GM12878 (cell line): ENCODE results near the gene PARVA. TPM values are rescaled to one million over a fixed set of nuclear protein-coding genes. Genes with fewer than 3 reads are reported as not detected.

Source experiments
- ATAC-seq: fragments of 200-7000 bp; cut with Tn5 transposase; 3 replicates; pipeline ENCODE4 v1.9.1; 2020; ENCODE audit warnings: mild to moderate bottlenecking, moderate library complexity
- BruUV-seq: library from RNA; stranded (reverse); fragments of 400-500 nt; replicated peaks from 2 replicates; lab custom pipeline; 2021; lab: Mats Ljungman, UMichigan
- CTCF ChIA-PET: fragments of 300-600 bp; sonication (Branson Sonifier 250); formaldehyde crosslinking; extraction: SDS; loops from one replicate; lab custom pipeline; 2021; ENCODE audit warnings: inconsistent platforms; lab: Yijun Ruan, JAX
- POLR2A ChIA-PET: fragments of 350-600 bp; formaldehyde crosslinking; extraction: SDS; loops from one replicate; lab custom pipeline; 2021; ENCODE audit warnings: inconsistent platforms; lab: Charles Lee
- RAD21 ChIA-PET: fragments of 300-600 bp; sonication (Branson Sonifier 250); formaldehyde crosslinking; loops from one replicate; lab custom pipeline; 2023; ENCODE audit warnings: antibody characterized with exemption; ENCODE audit not compliant: unreplicated experiment; lab: Charles Lee
- SMC1A ChIA-PET: fragments of 300-600 bp; sonication (Branson Sonifier 250); formaldehyde crosslinking; loops from one replicate; lab custom pipeline; 2023; ENCODE audit not compliant: unreplicated experiment, uncharacterized antibody; lab: Charles Lee
- DNase-seq: peaks from one replicate; pipeline ENCODE4 v3.0.0-alpha.2; 2011; ENCODE audit warnings: low read depth, low spot score
- FAIRE-seq: peaks from 3 replicates; lab custom pipeline; 2011; peaks lifted over from hg19 to GRCh38; lab: Jason Lieb, UNC
- H2AFZ ChIP-seq: 2 replicates; pipeline ENCODE4 v1.6.0; 2011; ENCODE audit warnings: low read depth, low read length, control low read depth; ENCODE audit not compliant: control insufficient read depth
- H3K27ac ChIP-seq: 2 replicates; pipeline ENCODE4 v1.5.1; 2011; ENCODE audit warnings: control low read depth; ENCODE audit not compliant: control insufficient read depth, insufficient read depth
- H3K27me3 ChIP-seq, 2 experiments: replicated peaks in 1 of 2; 2 replicates each; pipeline versions ENCODE4 v1.6.0 to v1.6.1; 2011; ENCODE audit warnings: low read length in 1 of 2; ENCODE audit not compliant: control insufficient read depth in 2 of 2, insufficient read depth in 2 of 2
- H3K36me3 ChIP-seq, 2 experiments: 2 replicates each; pipeline ENCODE4 v1.5.1; 2011; ENCODE audit warnings: low read length in 1 of 2; ENCODE audit not compliant: control insufficient read depth in 2 of 2, insufficient read depth in 2 of 2
- H3K4me1 ChIP-seq: 2 replicates; pipeline ENCODE4 v1.6.1; 2011; ENCODE audit warnings: mild to moderate bottlenecking, low read length, moderate library complexity, mixed read lengths; ENCODE audit not compliant: control insufficient read depth, insufficient read depth
- H3K4me2 ChIP-seq: 2 replicates; pipeline ENCODE4 v1.6.0; 2011; ENCODE audit warnings: control low read depth; ENCODE audit not compliant: control insufficient read depth, insufficient read depth
- H3K4me3 ChIP-seq: fragments of 200-600 bp; sonication (generic); 2 replicates; pipeline ENCODE4 v1.5.1; 2016
- H3K79me2 ChIP-seq: 2 replicates; pipeline ENCODE4 v1.6.0; 2011; ENCODE audit warnings: low read length; ENCODE audit not compliant: control insufficient read depth, insufficient read depth
- H3K9ac ChIP-seq: 2 replicates; pipeline ENCODE4 v1.8.0; 2011; ENCODE audit warnings: low read length, control low read depth, mixed read lengths; ENCODE audit not compliant: control insufficient read depth, insufficient read depth
- H3K9me3 ChIP-seq: replicated peaks from 3 replicates; pipeline ENCODE4 v1.5.1; 2011; ENCODE audit warnings: mild to moderate bottlenecking, low read length; ENCODE audit not compliant: control insufficient read depth, insufficient read depth
- H4K20me1 ChIP-seq: 2 replicates; pipeline ENCODE4 v1.6.0; 2011; ENCODE audit not compliant: control insufficient read depth, insufficient read depth
- ETV6 ChIP-seq, 2 experiments: fragments of 450-650 bp in 1 of 2; IDR thresholded peaks in 1 of 2; conservative IDR thresholded peaks in 1 of 2; 2 replicates each; pipeline ENCODE4 v1.6.1; 2014; ENCODE audit warnings: antibody characterized with exemption in 1 of 2, borderline replicate concordance in 1 of 2, low read depth in 1 of 2, mild to moderate bottlenecking in 1 of 2, moderate library complexity in 1 of 2
- JUNB ChIP-seq: IDR thresholded peaks from 2 replicates; pipeline ENCODE4 v1.6.1; 2016; ENCODE audit warnings: antibody characterized with exemption, mild to moderate bottlenecking
- MTA2 ChIP-seq: fragments of 450-650 bp; IDR thresholded peaks from 2 replicates; pipeline ENCODE4 v1.6.1; 2016; ENCODE audit warnings: low read depth, mild to moderate bottlenecking, moderate library complexity
- MYB ChIP-seq: fragments of 150-350 bp; IDR thresholded peaks from 2 replicates; pipeline ENCODE4 v1.6.1; 2014; ENCODE audit warnings: mild to moderate bottlenecking, low read depth, low read length, borderline replicate concordance
- MYC ChIP-seq: IDR thresholded peaks from 2 replicates; pipeline ENCODE4 v1.6.1; 2011; ENCODE audit warnings: mild to moderate bottlenecking, low read length, moderate library complexity, inconsistent platforms; ENCODE audit not compliant: insufficient read depth, insufficient replicate concordance, insufficient read length, severe bottlenecking
- POU2F2 ChIP-seq: IDR thresholded peaks from 3 replicates; pipeline ENCODE4 v1.6.1; 2011; ENCODE audit warnings: low read depth, mild to moderate bottlenecking, low read length, borderline replicate concordance
- STAT3 ChIP-seq: IDR thresholded peaks from 2 replicates; pipeline ENCODE4 v1.6.1; 2011; ENCODE audit warnings: low read depth, low read length, improper control_type of control experiment
- SUPT20H ChIP-seq: IDR thresholded peaks from 2 replicates; pipeline ENCODE4 v1.6.1; 2011; ENCODE audit warnings: low read depth, mild to moderate bottlenecking, low read length, moderate library complexity, borderline replicate concordance; ENCODE audit not compliant: control insufficient read depth
- ZBTB40 ChIP-seq: fragments of 450-650 bp; IDR thresholded peaks from 2 replicates; pipeline ENCODE4 v1.6.1; 2016; ENCODE audit warnings: mild to moderate bottlenecking, moderate library complexity, borderline replicate concordance
- ZNF217 ChIP-seq: fragments of 450-650 bp; IDR thresholded peaks from 2 replicates; pipeline ENCODE4 v1.6.1; 2017; ENCODE audit warnings: antibody characterized with exemption, mild to moderate bottlenecking
- WGBS: methylation state at CpG from one replicate; pipeline ENCODE4 v1.1.6; 2016; ENCODE audit warnings: low lambda C conversion rate; ENCODE audit not compliant: insufficient replicate concordance, insufficient coverage; ENCODE audit errors: missing lambda C conversion rate; 5-methylcytosine and 5-hydroxymethylcytosine counted together
- in situ Hi-C: fragments of 300-500 bp; cut with MboI; formaldehyde crosslinking; loops from 9 replicates; pipeline ENCODE4 v1.14.3; 2018; ENCODE audit warnings: mixed read lengths
- intact Hi-C: fragments of 100-400 bp; cut with micrococcal nuclease; formaldehyde crosslinking; loops from one replicate; pipeline ENCODE4 v1.14.2; 2022; ENCODE audit not compliant: unreplicated experiment
- polyA plus RNA-seq, 11 experiments: library from polyadenylated mRNA; depleted of rRNA in 4 of 11; unstranded in 6 of 11; stranded (reverse) in 5 of 11; fragments of >200 nt; fragmentation: Nextera tagmentation in 4 of 11; fragmentation: Illumina TruSeq in 1 of 11; extraction: Ambion mirVana in 4 of 11; extraction: Trizol in 1 of 11; gene quantifications; 1 replicate in 1 of 11; 2 replicates in 10 of 11; pipeline versions ENCODE4 v1.2.1 to v1.2.3, GENCODE V29; 2011 to 2016; ENCODE audit warnings: inconsistent platforms in 2 of 11, missing spikeins in 2 of 11, low read depth in 1 of 11
- total RNA-seq, 4 experiments: library from RNA; depleted of rRNA in 3 of 4; stranded (reverse); fragments of >200 nt in 3 of 4; fragmentation: Illumina TruSeq in 1 of 4; extraction: Trizol in 1 of 4; gene quantifications; 2 replicates each; pipeline versions ENCODE4 v1.2.1 to v1.2.3, GENCODE V29; 2013 to 2021

PARVA gene
- total and polyA plus RNA-seq, 10 of the 15 experiments (the other 5 are each of a cell fraction or from before 2014, with no cell fraction given), result 0.01 to 0.44 (median 0.03) TPM; not detected in 7

- POLR2A ChIA-PET, result no interaction called here
- RAD21 ChIA-PET, result no interaction called here
These were observed 73.9 kb downstream of the PARVA start for GRCh38 chr11:12451179-12451814.

More at GRCh38 chr11:12451179-12451814, 73.9 kb downstream of the PARVA start:
- in situ Hi-C loops (no loop called here), intact Hi-C loops (no loop called here)
- FAIRE-seq, result no peak
- DNase-seq, result no peak
- Histone ChIP-seq H3K36me3 (no peaks in the 10 kb centered on the region), H2AFZ (no peak overlapping the region), H3K27me3 (peaks cover 0 to 1% of the 10 kb centered on the region in 2 experiments; a peak in 1 of 4 replicates), H3K4me2 (no peak overlapping the region), H3K9me3 (no peaks in the 10 kb centered on the region), H3K4me1 (no peaks in the 10 kb centered on the region), H3K9ac (no peak overlapping the region), H4K20me1 (no peaks in the 10 kb centered on the region), H3K27ac (no peak overlapping the region), H3K79me2 (no peaks in the 10 kb centered on the region), H3K4me3 (no peak overlapping the region)
- ChIA-PET SMC1A (interaction anchor here (0.6 kb wide), 1 partner anchor 178 kb away, joined by 5 read pairs; no protein-coding TSS in a partner anchor), CTCF (no interaction called here)
- no TSS peak for BruUV-seq
- WGBS, result 3% methylated on average over 2 of the region's 2 CpGs
- no peak for ATAC-seq
- no peak for TF ChIP-seq ZNF217
- TF ChIP-seq MYB, result no peak
- no peak for TF ChIP-seq SUPT20H
- TF ChIP-seq ETV6 (conservative IDR thresholded peaks at IDR 0.05 in 1 of 2, IDR thresholded peaks at IDR 0.05 in 1 of 2; ENCODE audit: borderline replicate concordance in 1 of 2, low read depth in 1 of 2), result no peak
- no peak for TF ChIP-seq POU2F2
- TF ChIP-seq JUNB, result no peak
- TF ChIP-seq STAT3, result no peak
- TF ChIP-seq MYC, result no peak
- no peak for TF ChIP-seq ZBTB40
- TF ChIP-seq MTA2, result no peak
